ENCODE data around the gene GGT6.

Gene GGT6

DNA sequence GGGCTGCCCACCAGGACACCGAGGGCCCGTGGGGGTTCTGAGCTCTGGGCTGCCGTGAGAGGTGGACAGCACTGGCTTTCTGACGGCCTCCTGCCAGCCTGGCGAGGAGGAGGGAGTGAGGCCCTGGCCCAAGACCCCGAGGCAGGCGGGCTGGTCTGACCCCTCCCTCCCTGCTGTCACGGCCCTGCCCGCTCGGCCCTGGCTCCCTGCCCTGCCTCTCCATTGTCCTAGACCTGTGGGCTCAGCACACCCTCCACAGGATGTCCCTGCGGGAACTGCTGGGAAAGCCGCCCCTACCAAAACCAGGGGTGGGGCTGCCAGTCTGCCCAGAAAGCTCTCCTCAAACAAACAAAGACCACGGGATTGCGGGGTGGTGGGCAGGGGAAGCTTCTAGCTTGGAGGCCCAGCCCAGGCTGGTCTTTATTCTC, 41.0 kb downstream of the GGT6 start:
- no peak for DNase-seq

DNA sequence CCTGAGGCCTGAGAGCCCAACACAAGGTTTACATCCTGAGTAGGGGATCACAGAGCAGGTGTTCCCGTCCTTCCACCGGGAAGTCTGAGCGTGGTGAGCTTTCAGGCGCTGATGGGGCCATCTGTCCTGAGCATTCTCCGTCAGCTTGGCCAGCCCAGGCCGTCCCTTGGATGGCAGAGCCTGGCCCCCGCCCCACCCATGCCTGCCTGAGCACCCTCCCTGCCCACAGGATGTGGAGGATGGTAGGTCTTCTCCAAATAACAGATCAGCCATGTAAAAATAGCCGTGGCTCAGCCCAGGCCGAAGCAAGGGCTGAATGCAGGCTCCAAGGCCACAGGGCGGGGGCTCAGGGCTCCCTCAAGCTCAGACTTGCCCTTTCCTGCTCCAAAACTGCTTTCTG, 41.5 kb downstream of the GGT6 start:
- DNase-seq = no peak

DNA sequence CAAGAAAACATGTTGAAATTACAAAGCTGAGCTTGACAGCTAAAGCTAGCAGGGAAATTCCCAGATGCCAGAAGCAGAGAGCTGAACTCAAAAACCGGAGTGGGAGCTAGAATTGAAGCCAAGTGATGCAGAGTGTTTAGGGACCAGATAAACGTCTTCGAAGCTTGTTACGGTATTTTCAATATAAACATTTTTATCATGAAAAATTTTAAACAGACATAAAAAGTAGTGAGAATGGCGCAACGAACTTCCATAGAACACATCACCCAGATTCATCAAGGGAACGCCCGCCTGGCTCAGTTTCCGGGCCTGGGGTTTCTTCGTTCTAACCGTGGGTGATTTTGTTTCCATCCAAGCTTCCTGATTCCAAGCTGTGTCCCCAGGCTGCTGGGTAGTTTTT, 43.6 kb downstream of the GGT6 start:
- no peak for DNase-seq

DNA sequence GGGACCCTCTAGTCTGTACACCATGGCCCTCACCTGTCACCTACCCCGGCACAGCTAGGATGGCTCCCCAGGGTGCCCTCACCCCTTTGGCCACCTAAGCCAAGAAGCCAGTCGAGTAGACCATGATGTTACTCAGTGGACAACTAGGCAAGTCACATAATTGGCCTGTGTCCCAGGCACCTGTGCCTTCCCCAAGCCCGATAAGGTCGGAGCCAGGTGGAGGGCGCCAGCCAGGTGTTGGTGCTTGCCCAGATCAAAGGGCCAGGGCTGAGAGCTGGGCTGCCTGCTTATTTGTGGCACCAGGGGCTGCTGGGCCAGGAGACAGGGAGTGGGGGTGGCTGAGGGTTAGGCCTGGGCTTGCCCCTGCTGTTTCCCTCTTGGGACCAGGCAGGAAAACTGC, 44.9 kb downstream of the GGT6 start:
- DNase-seq = no peak

DNA sequence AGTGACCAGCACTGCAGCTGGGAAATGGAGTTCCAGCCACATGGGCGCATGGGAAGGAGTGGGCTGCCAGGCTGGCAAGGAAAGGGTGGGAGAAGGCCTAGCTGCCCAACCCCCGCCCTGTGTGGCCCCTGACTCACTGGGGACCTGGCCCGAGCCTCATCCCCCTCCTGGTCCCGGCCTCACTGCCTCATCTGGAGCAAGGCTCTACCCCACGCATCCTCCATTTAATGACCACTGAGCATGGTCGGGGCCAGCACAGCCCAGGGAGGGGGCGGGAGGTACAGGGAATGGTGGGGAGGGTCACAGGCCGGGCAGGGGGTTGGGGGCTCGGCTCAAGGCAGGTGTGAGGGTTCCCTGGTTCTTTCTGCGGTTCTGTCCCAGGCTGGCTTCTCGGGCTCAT, 45.6 kb downstream of the GGT6 start:
- DNase-seq = no peak

- DNase-seq = no peak
These were observed 46.2 kb downstream of the GGT6 start for GRCh38 chr17:4514206-4514605.

DNA sequence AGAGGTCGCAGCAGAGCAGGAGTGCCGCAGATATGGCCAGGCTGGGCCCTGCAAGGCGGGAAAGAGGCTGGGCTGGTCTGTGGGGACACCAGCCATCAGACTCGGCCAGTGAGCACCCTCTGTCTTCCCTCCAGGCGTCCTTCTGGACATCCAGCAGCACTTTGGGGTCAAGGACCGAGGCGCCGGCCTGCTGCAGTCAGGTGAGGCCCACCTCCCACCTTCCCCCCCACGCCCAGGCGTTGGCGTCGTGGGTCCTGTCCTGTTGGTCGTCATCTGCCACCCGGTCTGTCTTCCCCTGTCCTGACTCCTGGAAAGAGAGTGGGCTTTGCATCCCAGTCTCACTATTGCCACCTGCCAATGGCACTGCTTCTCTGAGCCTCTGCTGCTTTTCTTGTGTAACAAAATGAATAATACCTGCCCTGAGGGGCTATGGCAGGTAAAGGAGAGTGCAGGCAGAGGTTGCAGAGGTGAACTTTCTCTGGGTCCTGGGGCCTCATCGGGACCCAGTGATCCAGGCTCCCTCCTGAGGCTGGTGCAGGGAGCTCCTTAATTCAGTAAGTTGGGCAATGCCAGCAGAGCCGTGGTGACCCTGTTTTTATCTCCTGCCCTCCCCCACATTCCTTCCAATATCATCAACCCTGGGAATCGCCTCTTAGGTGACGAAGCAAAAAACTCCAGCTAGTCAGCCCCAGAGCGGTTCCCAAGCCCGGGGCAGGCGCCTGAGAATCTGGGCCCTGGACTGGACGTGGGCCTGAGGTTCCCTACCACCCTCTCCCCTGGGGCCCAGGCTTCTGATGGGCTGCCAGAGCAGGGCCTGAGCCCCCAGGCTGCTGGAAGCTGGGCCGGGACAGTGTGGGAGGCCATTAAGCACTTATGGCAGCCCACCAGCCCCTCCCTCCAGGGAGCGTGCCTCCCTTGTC, 47.0 kb downstream of the GGT6 start:
- no peak for DNase-seq

DNA sequence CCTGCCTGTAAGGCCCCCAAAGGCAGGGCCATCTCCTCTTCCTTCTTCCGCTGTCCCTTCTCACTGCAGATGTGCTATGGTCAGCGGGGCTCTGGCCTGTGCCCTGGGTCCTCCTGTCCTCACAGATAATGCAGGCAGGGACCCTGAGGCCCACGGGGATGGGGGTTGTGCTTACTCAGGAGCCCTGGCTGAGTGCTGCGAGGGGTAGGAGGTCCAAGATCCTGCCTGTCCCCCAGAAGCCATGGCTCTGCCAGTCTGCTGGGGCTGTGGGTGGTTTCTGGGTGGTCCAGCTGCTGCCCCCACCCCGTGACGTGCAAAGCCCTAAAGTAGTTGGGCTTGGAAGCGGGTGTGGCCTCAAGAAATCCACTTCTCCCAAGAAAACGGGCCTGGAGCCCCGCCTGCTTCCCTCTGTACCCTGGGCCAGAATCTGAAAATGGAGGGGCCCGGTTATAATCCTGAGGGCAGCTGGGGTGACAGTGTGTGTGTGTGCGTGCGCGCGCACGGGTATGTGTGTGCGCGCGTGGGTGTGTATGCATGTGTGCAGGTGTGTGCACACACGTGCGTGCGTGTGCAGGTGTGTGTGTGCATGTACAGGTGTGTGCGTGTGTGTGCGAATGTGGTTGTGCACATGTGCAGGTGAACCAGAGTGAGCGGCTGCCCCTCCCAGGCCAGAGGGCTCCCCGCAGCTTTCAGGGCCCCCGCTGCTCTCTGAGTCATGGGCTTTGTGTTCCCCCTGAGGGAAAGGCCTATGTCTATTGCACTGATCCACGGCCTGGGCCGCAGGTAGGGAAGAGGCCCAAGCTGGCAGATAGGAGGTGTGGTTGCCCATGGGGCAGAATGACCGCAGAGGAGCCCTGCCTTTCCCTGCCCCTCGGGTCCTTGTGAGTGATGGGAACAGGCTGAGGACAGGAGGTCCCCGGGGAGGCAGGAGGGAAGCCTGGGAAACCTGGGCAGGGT, 47.9 kb downstream of the GGT6 start:
- DNase-seq = no peak

DNA sequence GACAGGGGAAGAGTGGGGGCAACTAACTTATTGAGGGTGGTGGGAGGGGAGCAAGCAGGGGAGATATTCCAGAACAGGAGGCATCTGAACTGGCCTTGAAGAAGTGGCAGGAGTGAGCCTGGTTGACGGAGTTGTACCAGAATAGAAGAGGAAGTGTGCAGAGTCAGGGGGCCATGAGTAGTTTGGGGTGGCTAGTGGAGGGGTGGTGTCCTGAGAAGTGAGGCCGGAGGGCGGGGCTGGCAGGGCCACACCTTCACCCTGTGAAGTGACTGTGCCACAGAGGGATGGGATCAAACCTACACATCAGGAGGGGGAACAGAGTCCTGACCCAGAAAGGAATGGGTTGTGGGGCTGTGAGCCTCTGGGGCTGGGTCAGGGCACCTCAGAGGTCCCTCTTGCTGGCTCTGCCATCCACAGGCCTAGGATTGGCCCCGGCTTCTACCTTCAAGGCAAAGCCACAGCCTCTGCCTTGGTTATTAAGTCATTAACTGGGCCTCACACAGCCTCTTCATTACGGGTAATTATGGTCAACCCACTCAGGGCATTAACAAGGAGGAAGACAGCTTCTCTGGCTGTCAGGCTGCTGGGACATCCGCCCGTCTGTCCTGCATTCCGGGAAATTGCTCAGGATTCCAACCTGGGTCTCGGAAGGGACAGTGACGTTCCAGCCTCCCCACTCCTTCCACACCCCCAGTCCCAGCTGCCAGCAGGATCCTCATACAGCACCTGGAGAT, 49.0 kb downstream of the GGT6 start:
- no peak for DNase-seq

- no peak for DNase-seq
These were observed 49.8 kb downstream of the GGT6 start for GRCh38 chr17:4510618-4510941.

DNA sequence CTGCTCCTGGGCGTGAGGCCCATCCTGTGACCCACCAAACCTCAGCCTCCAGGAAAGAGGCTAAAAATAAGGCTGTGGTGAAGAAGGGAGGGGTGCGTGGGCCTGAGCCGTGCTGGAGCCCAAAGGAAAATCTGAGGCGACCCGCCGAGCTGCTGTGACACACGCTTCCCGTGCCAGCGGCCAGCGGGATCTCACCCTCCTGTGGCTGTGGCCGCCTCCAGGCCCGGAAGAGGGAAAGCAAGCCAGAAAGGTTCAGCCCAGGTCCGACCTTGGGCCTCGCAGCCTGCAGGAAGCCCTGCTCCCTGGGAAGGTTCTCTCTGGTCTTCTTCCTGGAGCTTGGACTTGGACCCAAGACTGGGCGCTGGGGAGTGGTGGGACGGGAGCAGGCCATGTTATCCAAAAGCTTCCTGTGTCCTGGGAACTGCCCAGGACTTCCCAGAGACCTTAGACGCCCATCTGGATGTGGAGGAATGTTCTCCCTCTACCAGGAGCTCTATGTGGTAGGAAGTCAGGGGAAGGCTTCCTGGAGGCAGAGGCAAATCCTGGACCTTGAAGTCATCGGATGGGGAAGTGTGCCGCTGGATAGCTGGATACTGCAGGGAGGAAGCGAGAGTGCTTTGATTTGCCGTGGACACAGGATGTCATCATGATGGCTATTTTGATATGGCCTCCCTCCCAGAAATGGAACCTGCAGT, 50.3 kb downstream of the GGT6 start:
- no peak for DNase-seq

- DNase-seq = no peak
These were observed 51.0 kb downstream of the GGT6 start for GRCh38 chr17:4509401-4509800.

DNA sequence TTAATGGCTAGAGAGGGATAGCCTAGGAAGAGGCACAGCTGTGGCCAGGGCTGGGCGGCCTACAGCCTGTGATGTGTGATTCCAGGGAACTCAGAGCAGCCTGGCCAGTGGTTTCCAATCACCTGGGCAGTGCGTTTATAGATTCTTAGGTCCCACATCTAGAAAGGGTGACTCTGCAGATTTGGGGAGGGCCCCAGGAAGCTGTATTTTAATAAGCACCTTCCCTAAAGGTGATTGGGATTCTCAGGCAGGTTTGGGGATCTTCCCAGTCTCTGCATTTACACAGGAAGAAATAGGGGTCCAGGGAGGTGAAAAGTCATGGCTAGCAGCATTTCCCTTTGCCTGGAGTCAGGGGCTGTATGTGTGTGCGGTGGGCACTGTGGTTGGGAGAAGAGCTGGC, 52.2 kb downstream of the GGT6 start:
- DNase-seq = no peak

DNA sequence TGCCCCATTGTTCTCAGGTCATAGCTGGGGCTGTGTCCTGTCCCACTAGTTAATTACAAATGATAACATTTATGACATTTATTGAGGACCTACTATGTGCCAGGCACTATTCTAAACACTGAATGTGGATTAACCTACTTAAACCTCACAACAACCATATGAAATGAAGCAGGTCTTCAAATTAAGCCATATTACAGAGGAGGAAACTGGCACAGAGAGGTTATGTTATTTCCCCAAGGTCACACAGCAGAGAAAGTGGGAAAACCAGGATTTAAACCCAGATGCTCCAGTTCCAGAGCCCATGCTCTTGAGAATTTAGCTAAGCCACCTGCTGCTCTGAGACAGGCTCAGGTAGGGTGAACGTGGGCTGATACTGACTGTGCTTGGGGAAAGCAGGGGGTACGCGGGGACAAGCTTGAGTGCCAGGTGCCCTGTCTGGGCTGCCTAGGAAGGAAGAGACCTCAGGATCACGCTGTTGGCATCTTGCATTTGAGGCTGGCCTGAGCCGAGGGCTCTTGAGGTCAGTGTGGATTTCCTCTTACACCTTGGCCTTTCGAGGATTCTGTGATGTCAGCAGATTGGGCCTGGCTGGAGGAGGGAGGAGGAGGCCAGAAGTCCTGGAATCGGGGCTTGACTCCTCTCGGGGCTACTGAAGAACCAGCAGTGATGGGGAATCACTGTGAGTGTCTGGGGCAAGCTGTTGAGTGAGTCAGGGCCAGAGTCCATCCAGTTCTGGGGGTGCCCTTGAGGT, 52.8 kb downstream of the GGT6 start:
- no peak for DNase-seq

All from NCI-H1694 treated with DMSO at 0.1 percent for 48 hours (cell line).